Transverse colon (tissue), 4 donors: ENCODE data around the gene PRKCB.

Experiments used
- CTCF ChIP-seq, 5 experiments: fragments of 200-600 bp in 3 of 5; fragments of 450-650 bp in 2 of 5; sonication (generic) in 3 of 5; IDR thresholded peaks; 1 replicate in 2 of 5; 2 replicates in 3 of 5; pipeline ENCODE4 v1.5.1; 2016 to 2017; ENCODE audit warnings: antibody characterized with exemption in 5 of 5, inconsistent platforms in 3 of 5, mild to moderate bottlenecking in 2 of 5, moderate library complexity in 1 of 5
- EP300 ChIP-seq: sonication (generic); formaldehyde crosslinking; IDR thresholded peaks from one replicate; pipeline ENCODE4 v1.6.1; 2017; ENCODE audit warnings: antibody characterized with exemption, low read depth
- POLR2A ChIP-seq: fragments of 450-650 bp; IDR thresholded peaks from one replicate; pipeline ENCODE4 v1.6.1; 2016; ENCODE audit warnings: antibody characterized with exemption, mild to moderate bottlenecking, moderate library complexity
- POLR2AphosphoS5 ChIP-seq, 3 donors: sonication (generic); formaldehyde crosslinking; IDR thresholded peaks; one replicate each; pipeline ENCODE4 v1.6.1; 2016; ENCODE audit warnings: antibody characterized with exemption in 3 of 3

- TF ChIP-seq CTCF (IDR thresholded peaks at IDR 0.05), result no peak
- no peak for TF ChIP-seq POLR2AphosphoS5 (IDR thresholded peaks at IDR 0.05)
- no peak for TF ChIP-seq POLR2A
- no peak for TF ChIP-seq EP300
Observed at GRCh38 chr16:23843143-23843542, 7.4 kb downstream of the PRKCB start.
